ENCODE data around the gene VRK3.

DNA sequence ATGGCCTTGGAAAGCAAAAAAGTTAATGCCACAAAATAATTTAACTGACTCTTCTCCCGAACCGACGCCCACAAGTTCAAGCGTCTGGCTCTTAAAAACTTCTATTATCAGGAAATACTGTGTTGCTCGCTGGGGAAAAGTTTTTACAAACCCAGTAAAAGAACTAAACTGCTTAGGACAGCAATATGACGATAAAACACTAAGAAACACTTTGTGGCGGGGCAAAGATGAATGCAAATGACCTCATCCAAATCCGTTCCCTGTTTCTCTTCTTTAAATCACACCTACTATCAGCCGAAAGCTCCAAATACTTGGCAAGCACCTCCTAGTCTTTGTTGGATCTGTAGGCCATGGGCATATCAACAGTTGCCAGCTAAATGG, 69.1 kb downstream of the VRK3 start:
- no peak for TF ChIP-seq POLR2A (IDR thresholded peaks at IDR 0.05)
- no peak for TF ChIP-seq CTCF (IDR thresholded peaks at IDR 0.05)

All from ovary (tissue), 3 donors.